Neural cell (in vitro differentiated cells): Measurements from ENCODE around the gene MSANTD3. TPM values are rescaled to one million over a fixed set of nuclear protein-coding genes. Genes with fewer than 3 reads are reported as not detected.

ENCODE experiments used
- H2AFZ ChIP-seq: fragments of 200-600, 300-800 bp; sonication (generic), shearing (Covaris generic); 2 replicates; pipeline ENCODE4 v1.6.0; 2014; ENCODE audit warnings: low read depth, mild to moderate bottlenecking, antibody characterized with exemption, low read length, moderate library complexity
- H3F3A ChIP-seq: fragments of 200-600 bp; shearing (Covaris generic); 2 replicates; pipeline ENCODE4 v1.6.1; 2016; ENCODE audit warnings: mild to moderate bottlenecking, moderate library complexity, mixed read lengths, antibody characterized with exemption, low read length; ENCODE audit not compliant: insufficient read depth, poor library complexity, severe bottlenecking
- H3K27ac ChIP-seq: fragments of 200-600, 300-800 bp; sonication (generic), shearing (Covaris generic); 2 replicates; pipeline ENCODE4 v1.5.1; 2014; ENCODE audit warnings: mild to moderate bottlenecking, low read length, moderate library complexity
- H3K27me3 ChIP-seq: fragments of 300-800, 200-600 bp; sonication (generic), shearing (Covaris generic); 2 replicates; pipeline ENCODE4 v1.6.0; 2014; ENCODE audit warnings: mild to moderate bottlenecking, low read depth, low read length, moderate library complexity; ENCODE audit not compliant: insufficient read depth
- H3K36me3 ChIP-seq: fragments of 300-800, 200-600 bp; sonication (generic), shearing (Covaris generic); 2 replicates; pipeline ENCODE4 v1.5.1; 2014; ENCODE audit warnings: mild to moderate bottlenecking, antibody characterized with exemption, low read length, moderate library complexity; ENCODE audit not compliant: insufficient read depth
- H3K4me2 ChIP-seq: fragments of 300-800, 200-600 bp; sonication (generic), shearing (Covaris generic); 2 replicates; pipeline ENCODE4 v1.6.0; 2014; ENCODE audit warnings: mild to moderate bottlenecking, low read length
- H3K4me3 ChIP-seq: fragments of 300-800, 200-600 bp; sonication (generic), shearing (Covaris generic); 2 replicates; pipeline ENCODE4 v1.5.1; 2014; ENCODE audit warnings: mild to moderate bottlenecking, low read length, moderate library complexity
- H3K79me2 ChIP-seq: fragments of 200-600 bp; shearing (Covaris generic); replicated peaks from 2 replicates; pipeline ENCODE4 v1.6.0; 2014; ENCODE audit warnings: mild to moderate bottlenecking, low read length, moderate library complexity; ENCODE audit not compliant: insufficient read depth
- H3K9ac ChIP-seq: fragments of 300-800, 200-600 bp; sonication (generic), shearing (Covaris generic); 2 replicates; pipeline ENCODE4 v1.6.1; 2016; ENCODE audit warnings: mild to moderate bottlenecking, low read length, mixed read lengths
- H3K9me2 ChIP-seq: fragments of 200-600 bp; shearing (Covaris generic); 2 replicates; pipeline ENCODE4 v1.6.1; 2016; ENCODE audit warnings: mild to moderate bottlenecking, low read length, mixed read lengths; ENCODE audit not compliant: insufficient read depth
- H3K9me3 ChIP-seq: fragments of 200-600, 300-800 bp; sonication (generic), shearing (Covaris generic); 2 replicates; pipeline ENCODE4 v1.6.1; 2016; ENCODE audit warnings: mild to moderate bottlenecking, mixed run types, low read length, moderate library complexity, mixed read lengths
- H4K20me1 ChIP-seq: fragments of 200-600 bp; shearing (Covaris generic); 2 replicates; pipeline ENCODE4 v1.6.1; 2016; ENCODE audit warnings: mild to moderate bottlenecking, mixed run types; ENCODE audit not compliant: insufficient read depth
- EP300 ChIP-seq: fragments of 450-650 bp; conservative IDR thresholded peaks from 2 replicates; pipeline ENCODE4 v1.6.1; 2014; ENCODE audit warnings: antibody characterized with exemption, mild to moderate bottlenecking, moderate library complexity; ENCODE audit not compliant: poor library complexity, severe bottlenecking
- EZH2 ChIP-seq: fragments of 200-600, 300-800 bp; shearing (Covaris generic), sonication (generic); IDR thresholded peaks from 2 replicates; pipeline ENCODE4 v1.6.1; 2014; ENCODE audit warnings: antibody characterized with exemption, low read length, borderline replicate concordance, mild to moderate bottlenecking; ENCODE audit not compliant: insufficient read depth, poor library complexity, severe bottlenecking
- MXI1 ChIP-seq: fragments of 450-650 bp; conservative IDR thresholded peaks from 2 replicates; pipeline ENCODE4 v1.6.1; 2014; ENCODE audit warnings: antibody characterized with exemption, mild to moderate bottlenecking; ENCODE audit not compliant: poor library complexity, severe bottlenecking
- POLR2AphosphoS5 ChIP-seq: IDR thresholded peaks from 2 replicates; pipeline ENCODE4 v1.6.1; 2012
- RAD21 ChIP-seq: fragments of 450-650 bp; conservative IDR thresholded peaks from 2 replicates; pipeline ENCODE4 v1.6.1; 2014; ENCODE audit warnings: antibody characterized with exemption, mild to moderate bottlenecking, moderate library complexity
- REST ChIP-seq: IDR thresholded peaks from 2 replicates; pipeline ENCODE4 v1.6.1; 2012; ENCODE audit warnings: borderline replicate concordance
- SMC3 ChIP-seq: fragments of 450-650 bp; conservative IDR thresholded peaks from 2 replicates; pipeline ENCODE4 v1.6.1; 2014; ENCODE audit warnings: antibody characterized with exemption, mild to moderate bottlenecking, moderate library complexity; ENCODE audit not compliant: poor library complexity
- TAF1 ChIP-seq: IDR thresholded peaks from 2 replicates; pipeline ENCODE4 v1.6.1; 2012; ENCODE audit warnings: low read depth
- polyA plus RNA-seq: library from polyadenylated mRNA; depleted of rRNA; stranded (reverse); fragments of >200 nt; gene quantifications from 2 replicates; pipeline ENCODE4 v1.2.3, GENCODE V29; 2014
- TF ChIP-seq, protein P1 (sequence below): fragments of 450-650 bp; IDR thresholded peaks from 2 replicates; pipeline ENCODE4 v1.5.1; 2014; ENCODE audit warnings: antibody characterized with exemption, mild to moderate bottlenecking, moderate library complexity; ENCODE audit not compliant: poor library complexity, severe bottlenecking

The MSANTD3 gene
- polyA plus RNA-seq, 1 donor from 2014 or later, result 82.6 TPM

DNA sequence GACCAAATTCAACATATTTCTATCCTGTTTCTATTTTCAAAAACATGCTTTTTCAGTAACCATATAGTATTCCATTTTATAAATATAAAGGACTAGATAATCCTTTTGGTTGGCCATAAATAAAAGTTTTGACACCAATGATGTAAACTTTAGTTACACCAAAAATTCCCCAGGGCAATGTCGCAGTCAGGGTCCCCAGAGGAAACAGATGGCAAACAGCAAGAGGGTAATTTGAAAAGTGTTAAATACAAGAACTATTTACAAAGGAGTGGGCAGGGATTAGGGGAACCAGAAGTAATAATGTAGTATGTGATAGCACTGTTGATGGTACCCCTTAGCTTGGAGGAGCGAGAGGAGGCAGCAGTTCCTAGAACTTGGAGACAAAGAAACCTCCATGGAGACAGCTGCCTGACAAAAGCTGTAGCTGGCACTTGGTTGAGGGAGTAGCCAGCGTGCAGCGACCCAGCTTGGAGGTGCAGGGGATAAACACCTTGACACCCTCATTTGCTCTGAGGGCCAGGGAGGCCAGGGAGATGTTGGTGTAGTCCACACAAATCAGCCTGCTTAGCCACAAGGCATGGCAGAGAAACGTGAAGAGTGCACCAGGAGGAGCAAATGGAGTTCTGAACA, 18.3 kb upstream of the MSANTD3 start:
- Histone ChIP-seq H3K9me2 (no peaks in the 10 kb centered on the region), H3K79me2 (no peaks in the 10 kb centered on the region), H3F3A (no peaks in the 10 kb centered on the region), H3K27me3 (no peaks in the 10 kb centered on the region), H3K9ac (no peak overlapping the region), H3K4me2 (no peak overlapping the region), H3K27ac (no peak overlapping the region), H2AFZ (no peak overlapping the region), H3K36me3 (no peaks in the 10 kb centered on the region), H3K4me3 (no peak overlapping the region), H3K9me3 (no peaks in the 10 kb centered on the region), H4K20me1 (no peaks in the 10 kb centered on the region)
- TF ChIP-seq SMC3 (no peak), RAD21 (no peak), MXI1 (no peak), REST (no peak), EP300 (no peak), TAF1 (no peak), EZH2 (no peak)
- TF ChIP-seq, protein P1, sequence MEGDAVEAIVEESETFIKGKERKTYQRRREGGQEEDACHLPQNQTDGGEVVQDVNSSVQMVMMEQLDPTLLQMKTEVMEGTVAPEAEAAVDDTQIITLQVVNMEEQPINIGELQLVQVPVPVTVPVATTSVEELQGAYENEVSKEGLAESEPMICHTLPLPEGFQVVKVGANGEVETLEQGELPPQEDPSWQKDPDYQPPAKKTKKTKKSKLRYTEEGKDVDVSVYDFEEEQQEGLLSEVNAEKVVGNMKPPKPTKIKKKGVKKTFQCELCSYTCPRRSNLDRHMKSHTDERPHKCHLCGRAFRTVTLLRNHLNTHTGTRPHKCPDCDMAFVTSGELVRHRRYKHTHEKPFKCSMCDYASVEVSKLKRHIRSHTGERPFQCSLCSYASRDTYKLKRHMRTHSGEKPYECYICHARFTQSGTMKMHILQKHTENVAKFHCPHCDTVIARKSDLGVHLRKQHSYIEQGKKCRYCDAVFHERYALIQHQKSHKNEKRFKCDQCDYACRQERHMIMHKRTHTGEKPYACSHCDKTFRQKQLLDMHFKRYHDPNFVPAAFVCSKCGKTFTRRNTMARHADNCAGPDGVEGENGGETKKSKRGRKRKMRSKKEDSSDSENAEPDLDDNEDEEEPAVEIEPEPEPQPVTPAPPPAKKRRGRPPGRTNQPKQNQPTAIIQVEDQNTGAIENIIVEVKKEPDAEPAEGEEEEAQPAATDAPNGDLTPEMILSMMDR, result no peak

GRCh38 chr9:100409176-100409556, 17.8 kb upstream of the MSANTD3 start:
- Histone ChIP-seq H3F3A (no peaks in the 10 kb centered on the region), H3K36me3 (no peaks in the 10 kb centered on the region), H2AFZ (no peak overlapping the region), H3K9me3 (no peaks in the 10 kb centered on the region), H3K27me3 (no peaks in the 10 kb centered on the region), H3K79me2 (no peaks in the 10 kb centered on the region), H3K27ac (no peak overlapping the region), H3K9ac (no peak overlapping the region), H3K9me2 (no peaks in the 10 kb centered on the region), H3K4me2 (no peak overlapping the region), H3K4me3 (no peak overlapping the region), H4K20me1 (no peaks in the 10 kb centered on the region)
- TF ChIP-seq, protein P1, result no peak
- TF ChIP-seq REST, result no peak
- no peak for TF ChIP-seq TAF1
- TF ChIP-seq EP300, result no peak
- no peak for TF ChIP-seq POLR2AphosphoS5
- no peak for TF ChIP-seq EZH2
- TF ChIP-seq MXI1, result no peak
- TF ChIP-seq RAD21, result no peak
- TF ChIP-seq SMC3, result no peak
